LoVo (cell line): ENCODE results near the gene TRAP1.

ENCODE experiments used
- DNase-seq: peaks from one replicate; pipeline ENCODE4 v3.0.0-alpha.2; 2016; ENCODE audit warnings: low spot score

Gene TRAP1

GRCh38 chr16:3713587-3714242, 3.6 kb downstream of the TRAP1 start:
- no peak for DNase-seq

- DNase-seq = no peak
These were observed 4.4 kb downstream of the TRAP1 start for GRCh38 chr16:3712861-3713372.

GRCh38 chr16:3706253-3707012, 10.9 kb downstream of the TRAP1 start:
- DNase-seq = no peak

- no peak for DNase-seq
These were observed 15.2 kb downstream of the TRAP1 start for GRCh38 chr16:3702082-3702481.

- DNase-seq = no peak
These were observed 15.8 kb downstream of the TRAP1 start for GRCh38 chr16:3701531-3701930.

- no peak for DNase-seq
These were observed 18.4 kb downstream of the TRAP1 start for GRCh38 chr16:3698941-3699340.

- DNase-seq = peak; percentile 46
These were observed 20.7 kb downstream of the TRAP1 start for GRCh38 chr16:3696425-3697218.

- DNase-seq = no peak
These were observed 21.5 kb downstream of the TRAP1 start for GRCh38 chr16:3695610-3696369.

GRCh38 chr16:3694051-3694450, 23.3 kb downstream of the TRAP1 start:
- no peak for DNase-seq

GRCh38 chr16:3691761-3692160, 25.6 kb downstream of the TRAP1 start:
- no peak for DNase-seq

GRCh38 chr16:3690980-3691720, 26.2 kb downstream of the TRAP1 start:
- no peak for DNase-seq

GRCh38 chr16:3690470-3690928, 26.8 kb downstream of the TRAP1 start:
- peak; percentile 60 for DNase-seq

- DNase-seq = no peak
These were observed 27.6 kb downstream of the TRAP1 start for GRCh38 chr16:3689731-3690130.

- DNase-seq = no peak
These were observed 29.5 kb downstream of the TRAP1 start for GRCh38 chr16:3687792-3688191.

- no peak for DNase-seq
These were observed 30.3 kb downstream of the TRAP1 start for GRCh38 chr16:3687021-3687420.

- DNase-seq = no peak
These were observed 36.1 kb downstream of the TRAP1 start for GRCh38 chr16:3681206-3681605.

- no peak for DNase-seq
These were observed 39.3 kb downstream of the TRAP1 start for GRCh38 chr16:3677994-3678393.

GRCh38 chr16:3675601-3676130, 41.7 kb downstream of the TRAP1 start:
- DNase-seq = no peak

GRCh38 chr16:3674513-3675295, 42.6 kb downstream of the TRAP1 start:
- DNase-seq = no peak
